Daoy (cell line): ENCODE results near the gene SART3. TPM values are rescaled to one million over a fixed set of nuclear protein-coding genes. Genes with fewer than 3 reads are reported as not detected.

Experiments
- DNase-seq: peaks from one replicate; pipeline ENCODE4 v3.0.0-alpha.2; 2015; ENCODE audit warnings: low read depth
- total RNA-seq: library from RNA; depleted of rRNA; stranded (reverse); fragments of >200 nt; shearing (Covaris generic); gene quantifications from 2 replicates; pipeline ENCODE4 v1.2.3, GENCODE V29; 2014; rRNA removed

SART3 gene
- total RNA-seq: 66.8 and 75.9 TPM in 2 replicates

DNA sequence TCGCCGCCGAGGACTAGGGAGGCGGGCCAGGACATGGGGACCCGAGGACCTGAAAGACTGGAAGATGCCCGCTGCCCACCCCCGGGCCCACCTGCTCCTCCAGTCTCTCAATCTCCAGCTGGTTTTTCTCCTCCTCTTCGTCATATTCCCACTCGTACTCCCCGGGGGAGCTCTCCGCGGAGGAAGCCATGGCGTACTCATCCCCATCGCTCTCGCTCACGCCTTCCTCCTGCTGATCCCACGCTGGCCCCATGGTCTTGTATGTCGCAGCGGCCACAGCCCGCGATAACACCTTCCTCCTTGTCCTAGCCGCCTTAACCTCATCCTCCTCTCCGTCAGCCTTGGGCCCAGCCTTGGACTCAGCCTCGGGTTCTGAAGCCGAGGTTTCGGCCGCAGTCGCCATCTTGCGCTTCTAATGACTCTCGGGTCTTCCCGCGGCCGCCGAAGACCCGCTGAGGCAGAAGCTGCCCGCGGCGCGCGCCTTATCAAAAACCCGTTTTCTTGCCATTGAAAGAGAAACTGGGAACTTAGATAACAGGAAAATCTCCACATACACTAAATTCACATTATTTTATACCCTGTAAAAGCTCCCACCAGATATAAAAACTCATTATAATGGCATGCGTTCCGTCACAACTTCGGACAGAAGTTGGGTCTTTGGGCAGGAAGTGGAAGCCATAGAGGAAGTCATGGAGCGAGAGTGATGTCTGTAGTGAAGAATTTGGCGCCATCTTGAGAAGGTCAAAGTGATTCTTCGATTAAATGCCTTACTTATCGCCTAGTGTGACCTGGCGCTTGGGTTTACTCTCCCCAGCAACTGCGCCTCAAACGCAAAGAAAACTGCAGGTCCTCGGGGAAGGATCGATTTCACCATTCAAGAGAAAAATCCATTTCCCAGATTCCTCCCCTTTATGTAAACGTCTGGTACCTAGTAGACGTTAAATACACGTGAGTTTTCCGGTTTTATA, at the start of gene SART3:
Gene SART3 (minus strand): TSS at position 422 of the 968 bp plus-strand sequence. CDS start 19 bp downstream, at position 403.
- peak; percentile 88 for DNase-seq

GRCh38 chr12:108610336-108610815, 49.4 kb upstream of the SART3 start:
- no peak for DNase-seq

GRCh38 chr12:108609537-108610335, 48.8 kb upstream of the SART3 start:
- peak; percentile 61 for DNase-seq

GRCh38 chr12:108608616-108609015, 47.6 kb upstream of the SART3 start:
- no peak for DNase-seq

GRCh38 chr12:108607981-108608600, 47.1 kb upstream of the SART3 start:
- DNase-seq: no peak

- no peak for DNase-seq
Measured at GRCh38 chr12:108606492-108606891, 45.5 kb upstream of the SART3 start.

GRCh38 chr12:108605690-108606406, 44.9 kb upstream of the SART3 start:
- no peak for DNase-seq

GRCh38 chr12:108605000-108605689, 44.2 kb upstream of the SART3 start:
- DNase-seq: no peak

- DNase-seq: no peak
Measured at GRCh38 chr12:108604208-108604941, 43.4 kb upstream of the SART3 start.

- no peak for DNase-seq
Measured at GRCh38 chr12:108603743-108604142, 42.8 kb upstream of the SART3 start.

GRCh38 chr12:108602976-108603704, 42.2 kb upstream of the SART3 start:
- no peak for DNase-seq

DNA sequence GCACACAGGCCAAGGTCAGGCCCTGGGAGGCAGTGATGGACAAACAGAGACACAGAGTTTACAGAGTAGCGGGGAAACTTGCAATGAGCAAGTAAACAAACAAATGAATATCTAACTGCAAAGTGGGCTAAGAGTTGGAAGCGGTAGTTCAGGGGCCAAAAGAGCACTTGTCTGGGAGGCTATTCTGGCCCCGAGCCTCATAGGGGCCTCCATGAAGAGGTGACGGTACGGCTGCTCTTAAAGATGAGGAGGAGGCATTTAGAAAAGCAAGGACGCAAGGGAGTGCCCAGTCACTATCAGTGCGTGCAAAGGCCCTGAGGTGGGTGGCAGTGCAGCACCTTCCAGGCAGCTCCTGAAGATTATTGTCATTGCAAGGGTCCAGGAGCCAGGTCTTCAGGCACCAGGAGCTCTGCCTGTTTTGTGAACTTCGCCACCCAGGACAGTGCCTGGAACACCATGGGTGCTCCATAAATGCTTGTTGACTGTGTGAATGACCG, 41.3 kb upstream of the SART3 start:
- DNase-seq: no peak

- DNase-seq: no peak
Measured at GRCh38 chr12:108600702-108601007, 39.7 kb upstream of the SART3 start.

DNA sequence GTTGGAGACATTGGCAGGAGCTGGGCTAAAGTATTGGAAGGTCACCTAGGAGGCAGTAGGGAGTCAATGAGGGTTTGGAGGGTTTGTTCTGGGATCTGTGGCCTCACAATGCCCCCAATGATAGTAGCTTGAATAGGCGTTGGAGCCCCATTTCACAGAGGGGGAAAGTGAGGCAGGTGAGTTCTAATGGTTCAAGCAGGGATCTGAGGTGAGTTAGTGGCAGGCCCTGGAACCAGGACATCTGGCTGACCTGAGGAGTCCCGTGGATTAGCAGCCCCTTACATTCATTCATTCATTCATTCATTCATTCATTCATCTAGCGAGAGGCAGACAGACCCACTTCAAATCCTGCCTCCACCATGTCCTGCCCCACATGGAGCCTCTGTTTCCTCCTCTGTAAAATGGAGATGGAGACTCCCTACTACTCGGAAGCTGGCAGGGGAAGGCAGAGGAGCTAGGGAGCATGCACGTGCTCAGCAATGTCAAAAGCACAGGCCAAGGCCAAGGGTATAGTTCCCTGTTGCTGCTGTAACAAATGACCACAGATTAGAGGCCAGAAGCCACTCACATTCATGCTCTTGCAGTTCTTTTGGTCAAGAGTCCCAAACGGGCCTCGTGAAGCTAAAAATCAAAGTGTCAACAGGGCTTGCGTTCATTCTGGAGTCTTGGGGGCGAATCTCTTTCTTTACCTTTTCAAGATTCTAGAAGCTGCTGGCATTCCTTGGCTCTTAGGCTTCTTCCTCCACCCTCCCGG, 39.2 kb upstream of the SART3 start:
- DNase-seq: no peak

GRCh38 chr12:108599541-108599940, 38.6 kb upstream of the SART3 start:
- no peak for DNase-seq

- DNase-seq: no peak
Measured at GRCh38 chr12:108598553-108599250, 37.7 kb upstream of the SART3 start.

GRCh38 chr12:108597559-108598471, 36.8 kb upstream of the SART3 start, which contains the start of gene TMEM119:
TMEM119 (minus strand) TSS chr12:108598084; CDS start chr12:108592383, 5,701 bp downstream.
- DNase-seq: no peak
